IMR-90 (cell line): ENCODE measurements around the gene ADAMTS12. TPM values are rescaled to one million over a fixed set of nuclear protein-coding genes. Genes with fewer than 3 reads are reported as not detected.

ENCODE experiments used
- ATAC-seq: fragments of 200-7000 bp; cut with Tn5 transposase; 2 replicates; pipeline ENCODE4 v1.9.1; 2020; ENCODE audit warnings: low read depth, mild to moderate bottlenecking, moderate library complexity
- BruUV-seq: library from RNA; stranded (reverse); fragments of 400-500 nt; replicated peaks from 2 replicates; lab custom pipeline; 2021; lab: Mats Ljungman, UMichigan
- CTCF ChIA-PET: fragments of 300-600 bp; formaldehyde crosslinking; extraction: SDS; loops from one replicate; lab custom pipeline; 2021; ENCODE audit warnings: antibody characterized with exemption; lab: Yijun Ruan, JAX
- POLR2A ChIA-PET: fragments of 300-600 bp; sonication (Branson Sonifier 250); formaldehyde crosslinking; loops from one replicate; lab custom pipeline; 2022; ENCODE audit warnings: antibody characterized with exemption; ENCODE audit not compliant: unreplicated experiment; lab: Charles Lee
- DNase-seq: peaks from one replicate; pipeline ENCODE4 v3.0.0; 2013
- H2AFZ ChIP-seq: replicated peaks from 2 replicates; pipeline ENCODE3; 2013; ENCODE audit warnings: low read length, mild to moderate bottlenecking; ENCODE audit not compliant: poor library complexity
- H2AK5ac ChIP-seq: 2 replicates; pipeline ENCODE4 v1.6.1; 2013; ENCODE audit warnings: low read depth, low read length, inconsistent platforms
- H2AK9ac ChIP-seq: replicated peaks from 2 replicates; pipeline ENCODE3; 2013; ENCODE audit warnings: mild to moderate bottlenecking, low read depth, low read length, moderate library complexity; ENCODE audit not compliant: poor library complexity
- H2BK120ac ChIP-seq: 2 replicates; pipeline ENCODE4 v1.6.1; 2013; ENCODE audit warnings: low read depth, low read length, inconsistent platforms
- H2BK15ac ChIP-seq: 3 replicates; pipeline ENCODE4 v1.6.1; 2013; ENCODE audit warnings: low read depth, low read length, inconsistent platforms
- H2BK20ac ChIP-seq: 2 replicates; pipeline ENCODE4 v1.6.1; 2013; ENCODE audit warnings: low read depth, mild to moderate bottlenecking, inconsistent platforms, low read length, moderate library complexity
- H2BK5ac ChIP-seq: 2 replicates; pipeline ENCODE4 v1.6.1; 2013; ENCODE audit warnings: mild to moderate bottlenecking, low read depth, low read length, inconsistent platforms; ENCODE audit not compliant: poor library complexity, severe bottlenecking
- H3K14ac ChIP-seq: replicated peaks from 2 replicates; pipeline ENCODE4 v1.6.1; 2013; ENCODE audit warnings: low read depth, low read length, inconsistent platforms
- H3K18ac ChIP-seq: 2 replicates; pipeline ENCODE4 v1.6.1; 2013; ENCODE audit warnings: low read depth, low read length, control low read depth
- H3K23ac ChIP-seq: 2 replicates; pipeline ENCODE4 v1.6.1; 2013; ENCODE audit warnings: low read depth, low read length, inconsistent platforms
- H3K27ac ChIP-seq: 2 replicates; pipeline ENCODE4 v1.5.1; 2013; ENCODE audit warnings: mild to moderate bottlenecking, control low read depth, low read length; ENCODE audit not compliant: insufficient read depth
- H3K27me3 ChIP-seq: 2 replicates; pipeline ENCODE4 v1.6.1; 2013; ENCODE audit warnings: low read length; ENCODE audit not compliant: control insufficient read depth, insufficient read depth
- H3K36me3 ChIP-seq: 2 replicates; pipeline ENCODE4 v1.6.1; 2013; ENCODE audit warnings: low read length, mixed read lengths; ENCODE audit not compliant: control insufficient read depth, insufficient read depth
- H3K4ac ChIP-seq: 2 replicates; pipeline ENCODE4 v1.6.1; 2013; ENCODE audit warnings: low read depth, low read length, inconsistent platforms
- H3K4me1 ChIP-seq: 2 replicates; pipeline ENCODE4 v1.6.1; 2013; ENCODE audit warnings: low read length, mixed read lengths; ENCODE audit not compliant: control insufficient read depth, insufficient read depth
- H3K4me2 ChIP-seq: 2 replicates; pipeline ENCODE4 v1.6.1; 2013; ENCODE audit warnings: low read depth, mild to moderate bottlenecking, control low read depth, low read length, moderate library complexity
- H3K4me3 ChIP-seq: 2 replicates; pipeline ENCODE4 v1.5.1; 2013; ENCODE audit warnings: low read depth, mild to moderate bottlenecking, control low read depth, low read length, moderate library complexity; ENCODE audit not compliant: insufficient read depth
- H3K56ac ChIP-seq: 2 replicates; pipeline ENCODE4 v1.6.1; 2013; ENCODE audit warnings: low read length, inconsistent platforms; ENCODE audit not compliant: insufficient read depth; ENCODE audit errors: extremely low read depth
- H3K79me1 ChIP-seq, 2 experiments: 2 replicates each; pipeline ENCODE4 v1.6.1; 2013; ENCODE audit warnings: low read length in 2 of 2, inconsistent platforms in 1 of 2, low read depth in 1 of 2
- H3K9ac ChIP-seq: 2 replicates; pipeline ENCODE4 v1.6.1; 2013; ENCODE audit warnings: low read depth, low read length, control low read depth
- H3K9me1 ChIP-seq: 2 replicates; pipeline ENCODE4 v1.6.1; 2013; ENCODE audit warnings: low read length, inconsistent platforms; ENCODE audit not compliant: insufficient read depth
- H3K9me3 ChIP-seq: 2 replicates; pipeline ENCODE4 v1.6.1; 2013; ENCODE audit warnings: low read length; ENCODE audit not compliant: control insufficient read depth, insufficient read depth
- H4K20me1 ChIP-seq: 2 replicates; pipeline ENCODE4 v1.6.1; 2013; ENCODE audit warnings: low read length, inconsistent platforms; ENCODE audit not compliant: insufficient read depth
- H4K5ac ChIP-seq: 2 replicates; pipeline ENCODE4 v1.6.1; 2013; ENCODE audit warnings: mild to moderate bottlenecking, low read depth, low read length, control low read depth
- H4K8ac ChIP-seq, 2 experiments: 2 replicates each; pipeline ENCODE4 v1.6.1; 2013; ENCODE audit warnings: low read depth in 2 of 2, low read length in 2 of 2, control low read depth in 1 of 2, inconsistent platforms in 1 of 2
- H4K91ac ChIP-seq: 2 replicates; pipeline ENCODE4 v1.6.1; 2013; ENCODE audit warnings: low read depth, low read length, inconsistent platforms; ENCODE audit not compliant: insufficient read depth
- CEBPB ChIP-seq: IDR thresholded peaks from 2 replicates; pipeline ENCODE4 v1.6.1; 2012; ENCODE audit warnings: low read depth, low read length, improper control_type of control experiment
- RCOR1 ChIP-seq: IDR thresholded peaks from 2 replicates; pipeline ENCODE4 v1.6.1; 2012; ENCODE audit warnings: mild to moderate bottlenecking, low read length, improper control_type of control experiment; ENCODE audit not compliant: insufficient replicate concordance
- WGBS, 2 experiments: methylation state at CpG; one replicate each; pipeline versions ENCODE4 v1.1.5 to v1.1.7; 2013; ENCODE audit warnings: missing lambda C conversion rate in 2 of 2; ENCODE audit not compliant: insufficient read length in 1 of 2; ENCODE audit errors: extremely low coverage in 2 of 2; 5-methylcytosine and 5-hydroxymethylcytosine counted together
- dilution Hi-C: fragments of 300-500 bp; cut with HindIII; formaldehyde crosslinking; loops from one replicate; pipeline ENCODE4 v1.14.3; 2018; ENCODE audit warnings: low sequenced_read_pairs; ENCODE audit not compliant: unreplicated experiment
- in situ Hi-C: fragments of 300-500 bp; cut with MboI; formaldehyde crosslinking; loops from 3 replicates; pipeline ENCODE4 v1.14.3; 2019; ENCODE audit warnings: low sequenced_read_pairs, inconsistent platforms, mixed read lengths
- intact Hi-C: fragments of 100-400 bp; cut with micrococcal nuclease; formaldehyde crosslinking; loops from 2 replicates; pipeline ENCODE4 v1.10.0; 2022
- polyA plus RNA-seq, 3 experiments: library from polyadenylated mRNA; depleted of rRNA; stranded (reverse); fragments of >200 nt; gene quantifications; 2 replicates each; pipeline ENCODE4 v1.2.3, GENCODE V29; 2012; ENCODE audit warnings: low replicate concordance in 1 of 3
- total RNA-seq: library from RNA; depleted of rRNA; stranded (reverse); fragments of >200 nt; gene quantifications from 2 replicates; pipeline ENCODE4 v1.2.3, GENCODE V29; 2012

Gene ADAMTS12
- total and polyA plus RNA-seq, 2 of the 4 experiments (the other 2 are of a cell fraction), result 27.3 to 51.3 TPM

- WGBS, 2 experiments, result no CpG with 5 or more reads among the region's 4 CpGs
Measured at GRCh38 chr5:33761139-33761538, 130.7 kb downstream of the ADAMTS12 start.

More at GRCh38 chr5:33761139-33761538, 130.7 kb downstream of the ADAMTS12 start:
- Histone ChIP-seq H2BK20ac (no peak overlapping the region), H3K9ac (no peak overlapping the region), H3K4me3 (no peak overlapping the region), H4K91ac (no peak overlapping the region), H2BK5ac (no peak overlapping the region), H2BK15ac (no peak overlapping the region), H3K9me3 (no peaks in the 10 kb centered on the region), H3K18ac (no peak overlapping the region), H3K4ac (peak overlapping the region; percentile 24; the same call in 1 of the 2 replicates), H4K5ac (no peak overlapping the region), H3K14ac (0 out of 2 replicates have a peak overlapping the region, but pooled peaks have one; percentile 27), H4K20me1 (peaks cover 3% of the 10 kb centered on the region; the same call in 1 of the 2 replicates), H3K36me3 (no peaks in the 10 kb centered on the region), H3K79me1 (peaks cover 0 to 31% of the 10 kb centered on the region in 2 experiments; a peak in 2 of 4 replicates), H2AK5ac (no peak overlapping the region), H3K27ac (no peak overlapping the region), H3K23ac (no peak overlapping the region), H2AK9ac (no peak overlapping the region), H2AFZ (no peak overlapping the region), H3K27me3 (no peaks in the 10 kb centered on the region), H2BK120ac (peak overlapping the region; percentile 20), H4K8ac (no peak overlapping the region), H3K4me1 (peaks cover 8% of the 10 kb centered on the region), H3K9me1 (peaks cover 14% of the 10 kb centered on the region), H3K56ac (no peak overlapping the region), H3K4me2 (no peak overlapping the region)
- in situ Hi-C loops (no loop called here), intact Hi-C loops (no loop called here), dilution Hi-C loops (no loop called here)
- no TSS peak for BruUV-seq
- DNase-seq (peak; percentile 37), ATAC-seq (peak; percentile 61)
- CTCF ChIA-PET, result no interaction called here
- POLR2A ChIA-PET, result no interaction called here
- TF ChIP-seq CEBPB (peak; percentile 63), RCOR1 (no peak)
